SK-MEL-5 (cell line): ENCODE measurements around the gene RSPRY1. TPM values are rescaled to one million over a fixed set of nuclear protein-coding genes. Genes with fewer than 3 reads are reported as not detected.

Experiments used
- DNase-seq: peaks from one replicate; pipeline ENCODE4 v3.0.0-alpha.2; 2016; ENCODE audit warnings: low read depth, low spot score
- in situ Hi-C: cut with HindIII; loops from 2 replicates; pipeline ENCODE4 v1.10.0; 2016; ENCODE audit warnings: low sequenced_read_pairs, high pct_unique_total_duplicates, low pct_unique_long_range_greater_than_20kb
- total RNA-seq: library from RNA; depleted of rRNA; stranded (reverse); fragments of >200 nt; shearing (Covaris generic); gene quantifications from 2 replicates; pipeline ENCODE4 v1.2.3, GENCODE V29; 2014

Gene RSPRY1
- total RNA-seq, 1 experiment from 2014 or later, result 19.9 TPM

- in situ Hi-C loops, result no loop called here
- no peak for DNase-seq
These were observed 49.2 kb downstream of the RSPRY1 start for GRCh38 chr16:57235128-57236021.

- in situ Hi-C loops, result no loop called here
These were observed 49.9 kb downstream of the RSPRY1 start for GRCh38 chr16:57236022-57236350.

GRCh38 chr16:57238682-57239081 lies 52.6 kb downstream of the RSPRY1 start:
- in situ Hi-C loops, result no loop called here
- no peak for DNase-seq

More at GRCh38 chr16:57236022-57236350, 49.9 kb downstream of the RSPRY1 start:
- DNase-seq, result no peak

GRCh38 chr16:57239107-57239506 lies 53.0 kb downstream of the RSPRY1 start:
- DNase-seq, result no peak
- in situ Hi-C loops, result no loop called here

- in situ Hi-C loops, result no loop called here
- DNase-seq, result no peak
These were observed 54.7 kb downstream of the RSPRY1 start for GRCh38 chr16:57240851-57241250.

- DNase-seq, result no peak
- in situ Hi-C loops, result no loop called here
These were observed 56.5 kb downstream of the RSPRY1 start for GRCh38 chr16:57242650-57243049.

GRCh38 chr16:57244463-57244766 lies 58.3 kb downstream of the RSPRY1 start:
- no peak for DNase-seq
- in situ Hi-C loops, result no loop called here

- peak; percentile 95 for DNase-seq
- in situ Hi-C loops, result no loop called here
These were observed 58.8 kb downstream of the RSPRY1 start, which contains the start of gene ARL2BP for GRCh38 chr16:57244767-57245471. ARL2BP (plus strand) TSS chr16:57245259; CDS start chr16:57245368, 109 bp downstream.

GRCh38 chr16:57245472-57246113 lies 59.5 kb downstream of the RSPRY1 start:
- in situ Hi-C loops, result no loop called here
- peak; percentile 16 for DNase-seq

- in situ Hi-C loops, result no loop called here
These were observed 65.2 kb downstream of the RSPRY1 start for GRCh38 chr16:57251352-57251751.

GRCh38 chr16:57252148-57252721 lies 66.1 kb downstream of the RSPRY1 start:
- in situ Hi-C loops, result no loop called here

More at GRCh38 chr16:57251352-57251751, 65.2 kb downstream of the RSPRY1 start:
- no peak for DNase-seq

GRCh38 chr16:57253466-57253865 lies 67.3 kb downstream of the RSPRY1 start:
- DNase-seq, result no peak
- in situ Hi-C loops, result no loop called here

More at GRCh38 chr16:57252148-57252721, 66.1 kb downstream of the RSPRY1 start:
- DNase-seq, result no peak

- in situ Hi-C loops, result no loop called here
These were observed 69.7 kb downstream of the RSPRY1 start for GRCh38 chr16:57255686-57256415.

GRCh38 chr16:57256601-57257395 lies 70.7 kb downstream of the RSPRY1 start:
- in situ Hi-C loops, result no loop called here
- no peak for DNase-seq

More at GRCh38 chr16:57255686-57256415, 69.7 kb downstream of the RSPRY1 start:
- no peak for DNase-seq

- in situ Hi-C loops, result no loop called here
- no peak for DNase-seq
These were observed 71.4 kb downstream of the RSPRY1 start for GRCh38 chr16:57257455-57258070.

GRCh38 chr16:57258226-57258909 lies 72.2 kb downstream of the RSPRY1 start:
- no peak for DNase-seq
- in situ Hi-C loops, result no loop called here
